Astrocyte (in vitro differentiated cells and primary cell): ENCODE data around the gene PTPN20. TPM values are rescaled to one million over a fixed set of nuclear protein-coding genes. Genes with fewer than 3 reads are reported as not detected.

Source experiments
- DNase-seq: peaks from one replicate; pipeline ENCODE4 v3.0.0-alpha.2; 2010; ENCODE audit warnings: low read depth
- FAIRE-seq: peaks from 2 replicates; lab custom pipeline; 2011; peaks lifted over from hg19 to GRCh38; lab: Jason Lieb, UNC
- H2AFZ ChIP-seq: 2 replicates; pipeline ENCODE4 v1.6.0; 2012; ENCODE audit warnings: low read depth, low read length, inconsistent platforms
- H3K27ac ChIP-seq: 2 replicates; pipeline ENCODE4 v1.5.1; 2011; ENCODE audit warnings: low read depth, low read length, inconsistent platforms
- H3K27me3 ChIP-seq: 2 replicates; pipeline ENCODE4 v1.6.0; 2011; ENCODE audit warnings: low read length, inconsistent platforms; ENCODE audit not compliant: insufficient read depth
- H3K36me3 ChIP-seq: 2 replicates; pipeline ENCODE4 v1.5.1; 2011; ENCODE audit warnings: low read length, inconsistent platforms; ENCODE audit not compliant: insufficient read depth
- H3K4me1 ChIP-seq: 2 replicates; pipeline ENCODE4 v1.5.1; 2011; ENCODE audit warnings: low read length, inconsistent platforms; ENCODE audit not compliant: insufficient read depth
- H3K4me2 ChIP-seq: 2 replicates; pipeline ENCODE4 v1.6.0; 2012; ENCODE audit warnings: low read length, inconsistent platforms
- H3K4me3 ChIP-seq: 2 replicates; pipeline ENCODE4 v1.5.1; 2011; ENCODE audit warnings: low read depth, mild to moderate bottlenecking, low read length, inconsistent platforms; ENCODE audit not compliant: insufficient read depth
- H3K79me2 ChIP-seq: 2 replicates; pipeline ENCODE4 v1.6.0; 2012; ENCODE audit warnings: mild to moderate bottlenecking, low read length, inconsistent platforms; ENCODE audit not compliant: insufficient read depth
- H3K9ac ChIP-seq: 2 replicates; pipeline ENCODE4 v1.6.0; 2012; ENCODE audit warnings: mild to moderate bottlenecking, low read length, inconsistent platforms
- H3K9me3 ChIP-seq: 2 replicates; pipeline ENCODE4 v1.5.1; 2012; ENCODE audit warnings: low read depth, mild to moderate bottlenecking, low read length, inconsistent platforms; ENCODE audit not compliant: insufficient read depth
- H4K20me1 ChIP-seq: 2 replicates; pipeline ENCODE4 v1.6.0; 2012; ENCODE audit warnings: low read length, inconsistent platforms; ENCODE audit not compliant: insufficient read depth
- H3K27ac Mint-ChIP-seq: one replicate; pipeline ENCODE4 v1.8.0; 2021; ENCODE audit warnings: mild to moderate bottlenecking, mixed read lengths; ENCODE audit not compliant: unreplicated experiment
- H3K27me3 Mint-ChIP-seq: one replicate; pipeline ENCODE4 v1.8.0; 2021; ENCODE audit warnings: low read depth, mixed read lengths; ENCODE audit not compliant: unreplicated experiment
- H3K36me3 Mint-ChIP-seq: one replicate; pipeline ENCODE4 v1.8.0; 2021; ENCODE audit warnings: low read depth, mixed read lengths; ENCODE audit not compliant: unreplicated experiment
- H3K4me1 Mint-ChIP-seq: one replicate; pipeline ENCODE4 v1.8.0; 2021; ENCODE audit warnings: low read depth, mixed read lengths; ENCODE audit not compliant: unreplicated experiment
- H3K4me3 Mint-ChIP-seq: one replicate; pipeline ENCODE4 v1.8.0; 2021; ENCODE audit warnings: mild to moderate bottlenecking, moderate library complexity, mixed read lengths; ENCODE audit not compliant: unreplicated experiment
- H3K9me3 Mint-ChIP-seq: one replicate; pipeline ENCODE4 v1.8.0; 2021; ENCODE audit warnings: mild to moderate bottlenecking, mixed read lengths; ENCODE audit not compliant: unreplicated experiment
- CTCF ChIP-seq: IDR thresholded peaks from 2 replicates; pipeline ENCODE4 v1.5.1; 2011; ENCODE audit warnings: low read depth, mild to moderate bottlenecking, inconsistent platforms, low read length, moderate library complexity; ENCODE audit not compliant: insufficient read depth
- EZH2 ChIP-seq: IDR thresholded peaks from 2 replicates; pipeline ENCODE4 v1.6.1; 2012; ENCODE audit warnings: mild to moderate bottlenecking, low read length, inconsistent platforms; ENCODE audit not compliant: insufficient read depth
- total RNA-seq: library from RNA; stranded (reverse); gene quantifications from 2 replicates; pipeline ENCODE4 v1.2.1, GENCODE V29; 2021

PTPN20 gene
- total RNA-seq, 1 donor from 2014 or later: not detected

DNA sequence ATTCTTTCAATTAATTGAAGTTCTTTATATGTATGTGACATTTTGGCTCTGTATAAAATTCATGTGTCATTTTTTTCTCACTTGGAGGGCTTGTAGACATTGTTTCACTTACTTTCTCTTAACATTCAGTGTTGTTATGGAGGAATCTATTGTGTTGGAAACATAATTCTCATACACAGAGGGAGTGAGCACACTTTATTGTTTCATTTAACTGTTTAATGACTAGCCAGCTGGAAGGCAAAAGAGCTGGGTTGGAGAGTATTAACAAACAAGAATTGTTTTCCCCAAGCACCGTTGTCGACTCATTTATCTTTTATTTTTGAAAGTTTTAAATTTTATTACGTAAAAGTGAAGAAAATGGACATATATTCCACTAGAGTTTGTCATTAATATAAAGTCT lies 98.8 kb downstream of the PTPN20 start:
- Mint-ChIP-seq H3K27me3 (peaks cover 8% of the 10 kb centered on the region), H3K4me1 (no peaks in the 10 kb centered on the region), H3K27ac (no peak overlapping the region), H3K4me3 (no peak overlapping the region), H3K9me3 (no peaks in the 10 kb centered on the region), H3K36me3 (no peaks in the 10 kb centered on the region)
- no peaks in the 10 kb centered on the region for H4K20me1 ChIP-seq
- no peak overlapping the region for H3K27ac ChIP-seq
- peaks cover 2% of the 10 kb centered on the region for H3K4me1 ChIP-seq
- TF ChIP-seq EZH2 (no peak), CTCF (no peak)
- H3K27me3 ChIP-seq: no peaks in the 10 kb centered on the region
- DNase-seq (no peak), FAIRE-seq (no peak)
- no peaks in the 10 kb centered on the region for H3K79me2 ChIP-seq
- H3K9ac ChIP-seq: no peak overlapping the region
- H3K4me2 ChIP-seq: no peak overlapping the region
- H3K4me3 ChIP-seq: no peak overlapping the region
- no peak overlapping the region for H2AFZ ChIP-seq
- no peaks in the 10 kb centered on the region for H3K36me3 ChIP-seq
- H3K9me3 ChIP-seq: no peaks in the 10 kb centered on the region

- Histone ChIP-seq H3K27me3 (no peaks in the 10 kb centered on the region), H3K36me3 (no peaks in the 10 kb centered on the region), H4K20me1 (no peaks in the 10 kb centered on the region), H3K4me1 (peaks cover 2% of the 10 kb centered on the region), H3K4me3 (no peak overlapping the region), H2AFZ (no peak overlapping the region), H3K9me3 (no peaks in the 10 kb centered on the region), H3K4me2 (no peak overlapping the region), H3K79me2 (no peaks in the 10 kb centered on the region), H3K27ac (no peak overlapping the region), H3K9ac (no peak overlapping the region)
- Mint-ChIP-seq H3K27ac (no peak overlapping the region), H3K4me3 (no peak overlapping the region), H3K9me3 (no peaks in the 10 kb centered on the region), H3K4me1 (no peaks in the 10 kb centered on the region), H3K36me3 (no peaks in the 10 kb centered on the region), H3K27me3 (peaks cover 11% of the 10 kb centered on the region)
- DNase-seq: no peak
- no peak for TF ChIP-seq CTCF
- no peak for TF ChIP-seq EZH2
- FAIRE-seq: no peak
Observed at GRCh38 chr10:47012214-47012613, 101.0 kb downstream of the PTPN20 start.

- no peak overlapping the region for H3K27ac ChIP-seq
- TF ChIP-seq EZH2: no peak
- TF ChIP-seq CTCF: no peak
- no peak overlapping the region for H3K4me2 ChIP-seq
- no peaks in the 10 kb centered on the region for H3K9me3 Mint-ChIP-seq
- H3K4me1 Mint-ChIP-seq: no peaks in the 10 kb centered on the region
- H3K36me3 ChIP-seq: no peaks in the 10 kb centered on the region
- H3K4me3 Mint-ChIP-seq: no peak overlapping the region
- no peaks in the 10 kb centered on the region for H3K27me3 ChIP-seq
- FAIRE-seq (no peak), DNase-seq (no peak)
- H3K36me3 Mint-ChIP-seq: no peaks in the 10 kb centered on the region
- no peak overlapping the region for H3K4me3 ChIP-seq
- peaks cover 2% of the 10 kb centered on the region for H3K4me1 ChIP-seq
- no peaks in the 10 kb centered on the region for H3K79me2 ChIP-seq
- H2AFZ ChIP-seq: no peak overlapping the region
- no peaks in the 10 kb centered on the region for H4K20me1 ChIP-seq
- peaks cover 11% of the 10 kb centered on the region for H3K27me3 Mint-ChIP-seq
- no peak overlapping the region for H3K27ac Mint-ChIP-seq
- no peaks in the 10 kb centered on the region for H3K9me3 ChIP-seq
- no peak overlapping the region for H3K9ac ChIP-seq
Observed at GRCh38 chr10:47013507-47014154, 102.4 kb downstream of the PTPN20 start.
